ENCODE results near the gene STK31.
"Not testable (repeated sequence)": the region's sequence is repeated elsewhere in the genome, so short reads cannot be mapped to it uniquely, and the experiment has no call there.

The STK31 gene, protein sequence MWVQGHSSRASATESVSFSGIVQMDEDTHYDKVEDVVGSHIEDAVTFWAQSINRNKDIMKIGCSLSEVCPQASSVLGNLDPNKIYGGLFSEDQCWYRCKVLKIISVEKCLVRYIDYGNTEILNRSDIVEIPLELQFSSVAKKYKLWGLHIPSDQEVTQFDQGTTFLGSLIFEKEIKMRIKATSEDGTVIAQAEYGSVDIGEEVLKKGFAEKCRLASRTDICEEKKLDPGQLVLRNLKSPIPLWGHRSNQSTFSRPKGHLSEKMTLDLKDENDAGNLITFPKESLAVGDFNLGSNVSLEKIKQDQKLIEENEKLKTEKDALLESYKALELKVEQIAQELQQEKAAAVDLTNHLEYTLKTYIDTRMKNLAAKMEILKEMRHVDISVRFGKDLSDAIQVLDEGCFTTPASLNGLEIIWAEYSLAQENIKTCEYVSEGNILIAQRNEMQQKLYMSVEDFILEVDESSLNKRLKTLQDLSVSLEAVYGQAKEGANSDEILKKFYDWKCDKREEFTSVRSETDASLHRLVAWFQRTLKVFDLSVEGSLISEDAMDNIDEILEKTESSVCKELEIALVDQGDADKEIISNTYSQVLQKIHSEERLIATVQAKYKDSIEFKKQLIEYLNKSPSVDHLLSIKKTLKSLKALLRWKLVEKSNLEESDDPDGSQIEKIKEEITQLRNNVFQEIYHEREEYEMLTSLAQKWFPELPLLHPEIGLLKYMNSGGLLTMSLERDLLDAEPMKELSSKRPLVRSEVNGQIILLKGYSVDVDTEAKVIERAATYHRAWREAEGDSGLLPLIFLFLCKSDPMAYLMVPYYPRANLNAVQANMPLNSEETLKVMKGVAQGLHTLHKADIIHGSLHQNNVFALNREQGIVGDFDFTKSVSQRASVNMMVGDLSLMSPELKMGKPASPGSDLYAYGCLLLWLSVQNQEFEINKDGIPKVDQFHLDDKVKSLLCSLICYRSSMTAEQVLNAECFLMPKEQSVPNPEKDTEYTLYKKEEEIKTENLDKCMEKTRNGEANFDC

DNA sequence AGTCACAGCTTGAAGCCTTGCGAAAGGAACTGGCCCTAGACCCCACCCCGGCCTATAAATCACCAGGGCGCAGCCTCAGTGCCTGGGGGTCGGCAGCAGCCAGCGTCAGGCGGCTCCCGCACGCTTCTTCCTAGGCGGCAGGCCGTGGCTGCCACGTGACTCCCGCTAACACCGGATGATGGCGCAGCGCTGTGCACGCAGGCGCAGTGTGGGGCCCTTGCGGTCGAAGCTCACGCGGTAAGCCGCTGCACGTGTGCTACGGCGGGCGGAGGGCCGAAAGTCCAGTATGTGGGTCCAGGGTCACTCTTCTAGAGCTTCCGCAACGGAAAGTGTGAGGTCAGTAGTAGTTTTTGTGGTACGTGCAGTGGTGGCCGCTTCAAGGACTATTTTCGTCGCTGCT, at the start of gene STK31:
Gene STK31, plus strand, starts transcription at position 220 of the 400 bp plus-strand sequence. Its CDS starts 67 bp downstream, at position 287.
- no peak for DNase-seq (ENCODE audit: low read depth in 2 of 2)

DNA sequence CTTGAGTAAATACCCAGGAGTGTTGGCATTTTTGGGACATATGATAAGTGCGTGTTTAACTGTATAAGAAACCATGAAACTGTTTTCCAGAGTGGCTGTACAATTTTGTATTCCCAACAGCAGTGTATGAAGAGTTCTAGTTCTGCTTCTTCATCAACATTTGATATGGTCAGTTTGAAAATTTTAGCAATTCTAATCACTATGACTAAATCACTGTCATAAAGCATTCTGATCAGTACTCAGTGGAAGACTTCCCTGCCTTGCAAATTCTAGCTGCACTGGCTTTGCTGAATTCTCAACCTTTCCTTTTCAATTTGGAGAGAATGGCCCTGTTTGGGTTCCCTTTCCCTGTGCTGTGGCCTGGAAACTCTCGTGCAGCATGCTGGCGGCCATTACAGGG, 48.6 kb upstream of the STK31 start:
- no peak for DNase-seq (ENCODE audit: low read depth in 2 of 2)

DNA sequence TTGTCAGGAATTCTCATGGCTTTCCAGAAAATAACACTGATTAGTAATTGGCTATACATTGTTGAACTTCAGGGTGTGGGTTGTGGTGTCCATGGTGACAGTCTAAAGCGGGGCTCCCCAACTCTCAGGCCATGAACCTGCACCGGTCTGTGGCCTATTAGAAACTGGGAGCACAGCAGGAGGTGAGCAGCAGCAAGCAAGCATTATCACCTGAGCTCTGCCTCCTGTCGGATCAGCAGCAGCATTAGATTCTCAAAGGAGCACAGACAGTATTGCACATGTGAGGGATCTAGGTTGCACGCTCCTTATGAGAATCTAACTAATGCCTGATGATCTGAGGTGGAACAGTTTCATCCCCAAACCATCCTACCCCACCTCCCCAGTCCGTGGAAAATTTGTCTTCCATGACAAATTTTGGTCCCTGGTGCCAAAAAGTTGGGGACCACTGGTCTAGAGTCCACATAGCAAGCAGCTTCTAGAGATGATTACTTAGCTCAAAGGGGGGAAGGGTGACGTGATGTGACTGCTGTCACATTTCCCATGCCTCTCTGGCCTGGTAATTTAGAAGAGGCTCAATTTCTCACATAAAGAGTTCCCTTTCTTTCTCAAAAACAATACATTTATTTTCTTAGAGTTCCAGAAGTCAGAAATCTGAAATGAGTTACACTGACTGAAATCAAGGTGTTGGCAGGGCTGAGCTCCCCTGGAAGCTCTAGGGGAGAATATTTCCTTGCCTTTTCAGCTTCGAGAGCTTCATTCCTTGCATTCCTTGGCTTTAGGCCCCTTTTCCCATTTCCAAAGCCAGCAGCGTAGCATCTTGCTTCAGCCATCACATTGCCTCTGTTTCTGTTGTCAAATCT, 47.7 kb upstream of the STK31 start:
- DNase-seq (ENCODE audit: low read depth in 2 of 2): no peak

DNA sequence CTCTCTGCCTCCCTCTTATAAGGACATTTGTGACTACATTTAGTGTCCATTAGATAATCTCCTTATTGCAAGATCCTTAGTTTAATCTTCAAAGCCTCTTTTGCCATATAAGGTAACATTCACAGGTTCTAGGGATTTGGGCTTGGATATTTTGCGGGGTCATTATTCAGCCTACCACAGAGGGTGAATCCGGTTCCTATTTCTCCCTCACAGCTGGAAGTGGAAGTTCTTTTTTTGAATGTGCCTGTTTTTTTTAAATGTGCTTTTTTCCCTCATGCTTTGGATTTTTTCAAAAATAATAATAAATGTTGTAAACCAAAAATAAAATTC, 47.1 kb upstream of the STK31 start:
- no peak for DNase-seq (ENCODE audit: low read depth in 2 of 2)

DNA sequence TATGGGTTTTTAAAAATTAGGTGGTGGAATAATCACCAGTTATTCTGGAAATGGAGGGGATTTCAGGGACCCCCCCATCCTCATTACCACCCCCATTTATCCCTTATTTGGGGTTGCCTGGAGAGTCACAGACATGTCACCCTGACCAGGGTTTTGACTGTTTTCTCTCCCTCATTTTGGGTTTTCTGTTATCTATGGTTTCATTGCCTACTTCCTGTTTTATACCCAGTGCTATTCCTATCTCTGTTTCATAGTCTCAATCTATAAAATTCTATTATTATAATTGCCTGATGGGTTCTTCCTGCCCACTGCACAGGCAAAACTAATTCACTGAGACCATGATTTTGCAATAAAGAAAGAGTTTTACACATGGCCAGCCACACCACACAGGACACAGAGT, 45.9 kb upstream of the STK31 start:
- DNase-seq (ENCODE audit: low read depth in 2 of 2): no peak

DNA sequence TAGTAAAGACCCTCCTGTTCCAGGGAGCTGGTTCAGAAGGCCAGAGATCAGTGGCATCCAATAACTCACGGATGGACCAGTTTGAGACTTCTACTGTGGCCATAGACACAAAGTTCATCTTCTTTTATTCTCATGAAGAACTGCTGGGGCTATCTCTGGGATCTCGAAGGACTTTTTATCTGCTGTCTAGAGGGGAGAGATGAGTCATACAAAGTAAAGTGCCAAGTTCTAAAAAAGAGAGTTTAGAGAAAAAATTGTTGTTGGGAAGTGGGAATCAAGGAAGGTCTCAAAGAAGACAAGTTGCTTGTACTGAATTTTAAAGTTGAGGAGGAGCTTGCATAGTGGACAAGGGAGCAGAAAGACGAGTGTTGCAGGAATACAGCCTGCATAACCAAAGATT, 38.0 kb upstream of the STK31 start:
- DNase-seq (ENCODE audit: low read depth in 2 of 2): no peak

DNA sequence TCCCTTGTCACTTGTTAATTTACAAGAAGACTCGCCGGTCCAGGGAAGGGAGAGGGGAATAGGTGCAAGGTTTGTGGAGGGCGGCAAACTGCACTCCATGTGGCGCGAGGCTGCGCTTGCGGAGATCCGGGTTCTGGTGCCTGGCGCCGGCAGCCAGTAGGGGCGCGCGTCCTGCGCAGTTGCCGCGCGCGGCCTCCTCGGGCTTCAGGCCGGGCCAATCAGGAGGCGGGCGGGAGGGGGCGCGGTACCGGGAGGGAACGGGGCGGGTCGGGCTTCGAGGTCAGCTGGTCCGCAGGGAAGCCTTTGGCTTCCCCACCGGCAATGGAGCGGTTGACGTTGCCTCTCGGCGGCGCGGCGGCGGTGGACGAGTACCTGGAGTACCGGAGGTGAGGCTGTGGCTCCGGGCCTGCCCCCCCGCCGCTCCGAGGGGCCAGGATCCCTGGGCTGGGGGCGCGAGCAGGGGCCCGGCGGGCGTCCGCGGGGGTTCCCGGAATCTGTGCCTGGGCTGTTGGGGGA, 30.1 kb upstream of the STK31 start, which contains the start of gene FAM221A:
Gene FAM221A, plus strand, starts transcription at position 302 of the 516 bp plus-strand sequence. Its CDS starts 20 bp downstream, at position 322.
- DNase-seq (ENCODE audit: low read depth in 2 of 2): peak; percentile 68 to 75

DNA sequence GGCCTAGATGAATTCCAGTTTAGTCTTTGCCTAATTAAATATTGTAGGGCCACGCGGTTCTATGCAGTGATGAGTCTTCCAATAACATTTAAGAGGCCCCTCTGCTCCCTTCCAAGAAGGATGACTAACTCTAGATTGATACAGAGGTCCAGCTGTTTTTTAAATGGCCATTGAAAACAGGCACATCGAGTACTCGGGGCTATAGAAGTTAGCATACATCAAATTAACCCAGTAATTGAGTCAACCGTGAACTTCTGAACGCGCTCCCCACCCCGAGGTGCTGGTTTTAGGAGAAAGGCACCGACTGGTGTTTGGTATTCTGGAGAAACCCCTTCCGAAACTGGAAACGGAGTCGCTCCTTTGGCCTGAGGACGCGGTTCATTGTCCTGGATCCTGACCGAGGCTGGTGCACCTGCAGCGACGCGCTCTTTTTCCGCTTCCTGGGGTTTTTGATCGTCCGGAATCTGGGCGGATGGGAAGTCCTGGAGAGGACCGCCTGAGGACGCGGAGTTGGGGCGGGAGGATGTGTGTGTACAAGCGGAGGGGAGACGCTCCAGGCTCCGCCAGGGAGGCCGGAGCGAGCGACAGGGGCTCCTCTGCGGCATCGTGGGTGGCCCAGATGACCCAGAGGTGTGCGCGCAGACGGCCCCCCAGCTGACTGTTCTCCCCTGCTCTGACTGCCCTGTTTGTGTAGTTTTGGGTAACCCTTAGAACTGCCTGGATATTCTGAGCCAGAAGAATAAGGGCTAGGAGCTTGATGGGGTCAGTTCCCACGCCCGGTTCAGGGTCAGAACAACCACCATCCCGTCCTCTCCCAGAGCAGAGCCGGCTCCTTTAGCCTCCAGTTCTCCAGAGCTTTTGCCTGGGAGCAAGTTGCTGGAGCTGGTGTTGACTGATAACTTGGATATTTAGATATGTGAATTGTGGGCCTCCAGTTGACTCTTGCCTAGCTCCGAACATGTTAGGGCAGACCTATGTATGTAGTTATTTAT, 29.3 kb upstream of the STK31 start:
- peak; percentile 2 to 26 for DNase-seq (ENCODE audit: low read depth in 2 of 2)

DNA sequence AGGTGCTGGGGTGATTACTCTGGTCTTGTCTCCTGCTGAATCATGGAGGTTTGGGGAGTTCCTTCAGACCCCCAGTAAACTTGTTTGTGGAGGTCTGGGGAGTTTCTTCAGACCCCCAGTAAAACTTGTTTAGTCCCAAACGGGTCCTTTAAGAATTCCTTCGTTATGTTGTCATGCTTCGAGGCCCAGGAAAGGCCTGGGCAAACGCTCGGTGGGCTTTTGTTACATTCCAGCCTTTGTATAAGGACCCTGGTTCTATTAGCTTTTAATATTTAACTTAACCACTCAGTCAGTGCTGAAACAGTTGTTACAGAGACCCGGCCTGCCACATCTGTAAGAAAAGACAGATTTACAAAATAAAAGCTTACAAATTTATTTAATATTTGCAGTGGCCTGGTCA, 26.0 kb upstream of the STK31 start:
- not testable (repeated sequence) for DNase-seq (ENCODE audit: low read depth in 2 of 2)

DNA sequence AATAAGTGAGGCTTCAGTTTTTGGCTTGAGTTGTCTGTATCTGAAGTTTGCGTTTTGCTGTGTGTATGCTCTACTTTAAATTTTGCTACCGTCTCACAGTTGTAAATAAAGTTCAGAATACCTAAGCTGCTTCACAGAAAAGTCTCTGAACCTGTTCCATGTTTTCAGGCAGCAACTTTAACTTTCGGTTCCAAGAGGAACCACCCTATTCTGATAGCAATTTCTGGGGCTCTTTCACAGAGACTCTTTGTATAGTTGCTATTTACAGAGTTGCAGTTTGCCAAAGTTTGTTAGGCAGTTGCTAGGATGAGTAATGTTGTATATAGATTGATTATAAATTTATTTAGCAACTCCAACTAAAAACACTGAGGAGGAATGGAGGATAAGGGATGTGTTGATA, 24.3 kb upstream of the STK31 start:
- DNase-seq (ENCODE audit: low read depth in 2 of 2): no peak

DNA sequence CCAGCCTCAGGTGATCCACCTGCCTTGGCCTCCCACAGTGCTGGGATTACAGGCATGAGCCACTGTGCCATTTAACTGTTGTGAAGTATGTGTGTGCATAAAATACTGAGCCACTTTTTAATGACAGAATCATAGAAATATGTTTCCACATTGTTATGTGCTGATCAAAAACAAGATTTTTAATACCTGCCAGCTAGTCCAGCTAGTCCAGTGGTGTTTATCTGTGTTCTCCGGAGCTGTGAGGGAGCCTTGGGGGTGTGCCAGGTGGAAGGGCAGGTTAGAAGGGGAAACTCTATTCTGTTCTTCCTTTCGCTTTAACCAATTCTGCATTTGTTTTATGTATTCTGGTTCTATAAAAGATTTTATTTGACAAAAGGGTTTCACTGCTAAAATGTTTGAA, 23.0 kb upstream of the STK31 start:
- no peak for DNase-seq (ENCODE audit: low read depth in 2 of 2)

DNA sequence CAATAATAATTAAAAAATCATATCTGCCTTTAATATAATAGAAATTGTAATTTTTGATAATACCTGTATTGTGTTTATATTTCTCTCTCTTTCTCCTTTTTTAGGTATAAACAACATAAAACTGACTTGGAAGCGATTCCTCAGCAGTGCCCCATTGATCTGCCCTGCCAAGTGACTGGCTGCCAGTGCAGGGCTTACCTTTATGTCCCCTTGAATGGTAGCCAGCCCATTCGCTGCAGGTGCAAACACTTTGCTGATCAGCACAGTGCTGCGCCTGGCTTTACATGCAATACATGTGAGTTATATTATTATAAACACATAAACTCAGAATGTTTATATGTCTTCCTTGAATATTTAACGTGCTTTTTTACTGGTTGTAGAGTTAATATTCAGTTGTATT, 20.9 kb upstream of the STK31 start:
- no peak for DNase-seq (ENCODE audit: low read depth in 2 of 2)

DNA sequence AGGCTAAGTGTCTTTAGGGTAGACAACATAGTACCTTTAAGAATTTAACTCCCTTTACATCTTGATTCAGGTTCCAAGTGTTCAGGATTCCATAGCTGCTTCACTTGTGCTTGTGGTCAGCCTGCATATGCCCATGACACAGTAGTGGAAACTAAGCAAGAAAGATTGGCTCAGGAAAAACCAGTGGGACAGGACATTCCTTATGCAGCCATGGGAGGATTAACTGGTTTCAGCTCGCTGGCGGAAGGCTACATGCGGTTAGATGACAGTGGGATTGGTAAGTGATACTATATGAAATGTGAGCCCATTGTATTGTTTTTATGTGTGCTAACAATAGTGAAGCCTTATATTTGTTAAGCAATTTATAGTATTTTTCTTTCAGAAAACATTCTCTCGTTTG, 18.7 kb upstream of the STK31 start:
- DNase-seq (ENCODE audit: low read depth in 2 of 2): no peak

DNA sequence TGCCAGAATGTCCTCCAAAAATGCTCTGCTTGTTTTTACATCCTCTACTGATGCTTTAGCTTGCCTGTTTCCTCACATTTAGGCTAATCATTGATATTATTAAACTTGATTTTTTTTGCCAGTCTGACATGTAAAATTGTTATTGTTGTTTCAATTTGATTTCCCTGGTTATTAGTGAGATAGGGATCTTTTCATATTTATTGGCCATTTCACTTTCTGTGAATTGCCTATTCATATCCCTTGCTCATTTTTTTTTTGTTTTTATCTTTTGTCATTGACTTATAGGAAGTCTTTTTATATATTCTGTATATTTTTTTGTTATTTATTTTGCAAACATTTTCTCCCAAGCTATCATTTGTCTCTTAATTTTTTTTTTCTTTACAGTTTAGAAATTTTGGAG, 16.8 kb upstream of the STK31 start:
- no peak for DNase-seq (ENCODE audit: low read depth in 2 of 2)

DNA sequence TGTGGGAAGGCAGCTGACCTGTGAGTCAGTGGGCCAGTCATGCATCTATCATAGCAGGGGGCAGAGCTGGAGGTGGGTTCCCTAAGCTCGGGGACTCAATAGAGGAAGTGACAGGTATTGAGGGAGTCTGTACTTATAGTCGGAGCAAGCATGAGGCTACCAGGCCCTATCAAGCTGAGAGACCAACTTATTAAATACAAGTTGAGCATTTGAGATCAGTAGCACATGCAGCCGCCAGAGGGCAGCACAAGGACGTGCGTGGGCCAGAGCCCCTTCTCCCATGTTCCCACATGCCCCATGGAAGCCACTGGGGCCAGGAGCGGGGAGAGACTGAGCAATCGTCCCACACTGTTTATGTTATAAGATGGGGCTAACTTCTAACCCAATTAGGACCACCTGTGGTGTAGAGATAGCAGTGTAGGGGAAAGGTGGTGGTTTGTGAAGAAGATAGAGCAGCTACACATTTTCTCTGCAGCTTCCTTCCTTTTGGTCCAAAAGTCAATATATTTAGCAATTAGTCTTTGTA, 13.0 kb upstream of the STK31 start:
- DNase-seq (ENCODE audit: low read depth in 2 of 2): peak; percentile 28 to 42

DNA sequence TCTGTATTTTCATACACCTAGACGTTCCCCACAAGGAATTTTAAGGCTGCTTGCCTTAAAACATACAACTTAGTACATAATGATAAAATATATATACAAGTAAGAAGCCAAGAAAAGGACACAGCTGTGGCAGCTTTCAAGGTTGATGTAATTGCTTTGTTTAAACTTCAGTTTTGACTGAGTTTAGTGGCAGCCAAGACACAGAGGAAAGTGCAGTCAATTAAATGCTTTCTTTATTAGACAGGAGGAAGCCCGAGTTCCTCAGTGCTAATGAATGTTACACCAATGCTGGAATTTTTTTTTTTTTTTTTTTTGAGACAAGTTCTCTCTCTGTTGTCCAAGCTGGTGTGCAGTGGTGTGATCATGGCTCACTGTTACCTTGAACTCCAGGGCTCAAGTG, 11.2 kb upstream of the STK31 start:
- DNase-seq (ENCODE audit: low read depth in 2 of 2): no peak

DNA sequence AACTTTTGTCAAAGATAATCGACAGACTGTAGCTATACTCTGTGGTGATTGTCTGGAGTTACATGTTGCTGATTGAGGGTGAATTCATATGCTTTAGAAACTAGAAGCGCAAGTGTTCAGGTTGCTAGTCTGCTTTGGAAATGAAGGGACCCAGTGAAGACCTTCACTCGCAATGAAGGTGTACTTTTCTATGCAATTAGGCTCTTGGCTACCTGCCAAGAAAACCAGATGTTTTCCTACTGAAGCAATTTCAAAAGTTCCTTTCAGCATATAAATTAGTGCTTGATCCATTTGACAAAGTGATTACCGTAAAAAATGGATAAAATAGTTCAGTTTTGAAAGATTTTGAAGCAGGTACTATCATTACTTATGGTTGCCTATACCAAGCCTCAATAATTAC, 10.0 kb upstream of the STK31 start:
- no peak for DNase-seq (ENCODE audit: low read depth in 2 of 2)

DNA sequence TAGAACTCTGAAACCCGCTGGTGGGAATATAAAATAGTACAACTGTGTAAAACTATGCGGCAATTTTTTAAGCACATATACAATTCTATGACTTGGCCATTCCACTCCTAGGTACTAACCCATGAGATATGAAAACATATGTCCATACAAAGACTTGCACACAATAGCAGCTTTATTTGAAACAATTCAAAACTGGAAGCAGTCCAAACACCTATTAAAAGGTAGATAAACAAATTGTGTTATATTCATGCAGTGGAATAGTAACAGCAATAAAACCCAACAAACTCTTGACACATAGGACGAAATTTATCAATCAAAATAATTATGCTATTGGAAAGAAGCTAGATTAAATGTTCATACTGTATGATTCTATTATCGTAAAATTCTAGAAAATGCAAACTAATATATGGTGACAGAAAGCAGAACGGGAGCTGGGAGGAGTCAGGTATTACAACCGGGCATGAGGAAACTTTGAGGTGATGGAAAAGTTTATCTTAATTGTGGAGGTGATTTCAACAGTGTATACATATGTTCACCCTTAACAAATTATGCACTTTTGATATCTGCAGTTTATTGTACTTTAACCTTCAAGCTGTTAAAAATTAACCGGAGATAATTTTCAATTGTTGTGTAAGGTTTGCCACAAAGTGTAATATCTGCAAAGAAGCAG, 803 bp upstream of the STK31 start:
- DNase-seq (ENCODE audit: low read depth in 2 of 2): no peak
